SK-N-SH treated with all-trans-retinoic acid at 6 μM for 48 hours (cell line): ENCODE results near the gene FAM110A.

Source experiments
- ARNTL ChIP-seq: fragments of 450-650 bp; formaldehyde crosslinking; IDR thresholded peaks from 2 replicates; pipeline ENCODE4 v1.5.0; 2020; ENCODE audit warnings: low read depth, mild to moderate bottlenecking, moderate library complexity, borderline replicate concordance
- CREB5 ChIP-seq: fragments of 250-450 bp; sonication (Bioruptor Pico); IDR thresholded peaks from 2 replicates; pipeline ENCODE4 v1.5.1; 2020; ENCODE audit warnings: low read depth, mild to moderate bottlenecking, moderate library complexity
- CSRNP3 ChIP-seq: fragments of 250-450 bp; sonication (Bioruptor Pico); IDR thresholded peaks from 2 replicates; pipeline ENCODE4 v1.5.1; 2021; ENCODE audit warnings: mild to moderate bottlenecking, moderate library complexity
- ESRRG ChIP-seq: fragments of 250-450 bp; sonication (Bioruptor Pico); IDR thresholded peaks from 2 replicates; pipeline ENCODE4 v1.6.1; 2021; ENCODE audit warnings: mild to moderate bottlenecking
- OSR1 ChIP-seq: fragments of 250-450 bp; sonication (Bioruptor Pico); IDR thresholded peaks from 2 replicates; pipeline ENCODE4 v1.8.0; 2022; ENCODE audit warnings: moderate library complexity, mild to moderate bottlenecking, inconsistent platforms
- PATZ1 ChIP-seq: fragments of 250-450 bp; sonication (Bioruptor Pico); IDR thresholded peaks from 2 replicates; pipeline ENCODE4 v1.8.0; 2020; ENCODE audit warnings: mild to moderate bottlenecking, moderate library complexity, borderline replicate concordance
- RARB ChIP-seq: fragments of 250-450 bp; sonication (Bioruptor Pico); IDR thresholded peaks from 2 replicates; pipeline ENCODE4 v1.8.0; 2021; ENCODE audit warnings: mild to moderate bottlenecking, moderate library complexity
- SNAI2 ChIP-seq: fragments of 250-450 bp; sonication (Bioruptor Pico); IDR thresholded peaks from 2 replicates; pipeline ENCODE4 v1.5.0; 2020; ENCODE audit warnings: mild to moderate bottlenecking, moderate library complexity
- TCF4 ChIP-seq: fragments of 250-450 bp; sonication (Bioruptor Pico); IDR thresholded peaks from 2 replicates; pipeline ENCODE4 v1.8.0; 2021; ENCODE audit warnings: mild to moderate bottlenecking, moderate library complexity, borderline replicate concordance
- TOX ChIP-seq: fragments of 250-450 bp; sonication (Bioruptor Pico); IDR thresholded peaks from 2 replicates; pipeline ENCODE4 v1.8.0; 2021; ENCODE audit warnings: mild to moderate bottlenecking, moderate library complexity, borderline replicate concordance
- ZC3H10 ChIP-seq: fragments of 250-450 bp; sonication (Bioruptor Pico); IDR thresholded peaks from 2 replicates; pipeline ENCODE4 v1.5.1; 2021; ENCODE audit warnings: mild to moderate bottlenecking, moderate library complexity
- ZFP3 ChIP-seq: fragments of 250-450 bp; sonication (Bioruptor Pico); IDR thresholded peaks from 2 replicates; pipeline ENCODE4 v1.5.0; 2020; ENCODE audit warnings: mild to moderate bottlenecking, moderate library complexity
- ZNF70 ChIP-seq: fragments of 450-650 bp; formaldehyde crosslinking; IDR thresholded peaks from 2 replicates; pipeline ENCODE4 v1.5.0; 2020; ENCODE audit warnings: mild to moderate bottlenecking, moderate library complexity

GRCh38 chr20:888057-888456 lies 54.5 kb downstream of the FAM110A start:
- TF ChIP-seq TOX (CRISPR knock-in tag) (no peak), ARNTL (no peak), ESRRG (CRISPR knock-in tag) (no peak), CREB5 (CRISPR knock-in tag) (no peak), PATZ1 (no peak), CSRNP3 (CRISPR knock-in tag) (no peak), SNAI2 (no peak), TCF4 (CRISPR knock-in tag) (no peak), RARB (CRISPR knock-in tag) (no peak), OSR1 (CRISPR knock-in tag) (no peak), ZC3H10 (CRISPR knock-in tag) (no peak), ZNF70 (CRISPR knock-in tag) (no peak), ZFP3 (CRISPR knock-in tag) (no peak)
